Measurements from ENCODE around the gene NCAM2.

NCAM2 gene

GRCh38 chr21:21436012-21436534 lies 437.9 kb downstream of the NCAM2 start:
- H3K4me1 ChIP-seq (ENCODE audit: control extremely low read depth in 1 of 4, control insufficient read depth in 4 of 4, insufficient read depth in 4 of 4, low read length in 3 of 4) = no peaks in the 10 kb centered on the region
- no peak for DNase-seq
- no peaks in the 10 kb centered on the region for H3K9me3 ChIP-seq (ENCODE audit: control extremely low read depth in 1 of 5, control insufficient read depth in 4 of 5, insufficient read depth in 2 of 5, low read depth in 1 of 5, low read length in 4 of 5)
- no peak overlapping the region for H3K4me3 ChIP-seq (ENCODE audit: control insufficient read depth in 1 of 7, extremely low read depth in 1 of 7, insufficient read depth in 4 of 7, low read depth in 2 of 7, low read length in 6 of 7)
- POLR2A ChIA-PET = no interaction called here
- H3K36me3 ChIP-seq (ENCODE audit: control insufficient read depth in 4 of 4, insufficient read depth in 4 of 4, low read length in 3 of 4) = no peaks in the 10 kb centered on the region
- WGBS (ENCODE audit: insufficient coverage) = 80% methylated on average over 1 of the region's 1 CpG
- H3K27ac ChIP-seq (ENCODE audit: insufficient read depth in 1 of 2, low read depth in 1 of 2, low read length in 2 of 2, poor library complexity in 1 of 2, severe bottlenecking in 2 of 2) = no peak overlapping the region
- no peaks in the 10 kb centered on the region for H3K27me3 ChIP-seq (replicated peaks in 2 of 5; ENCODE audit: control insufficient read depth in 4 of 5, insufficient read depth in 5 of 5, low read length in 4 of 5)
- CTCF ChIA-PET = no interaction called here

DNA sequence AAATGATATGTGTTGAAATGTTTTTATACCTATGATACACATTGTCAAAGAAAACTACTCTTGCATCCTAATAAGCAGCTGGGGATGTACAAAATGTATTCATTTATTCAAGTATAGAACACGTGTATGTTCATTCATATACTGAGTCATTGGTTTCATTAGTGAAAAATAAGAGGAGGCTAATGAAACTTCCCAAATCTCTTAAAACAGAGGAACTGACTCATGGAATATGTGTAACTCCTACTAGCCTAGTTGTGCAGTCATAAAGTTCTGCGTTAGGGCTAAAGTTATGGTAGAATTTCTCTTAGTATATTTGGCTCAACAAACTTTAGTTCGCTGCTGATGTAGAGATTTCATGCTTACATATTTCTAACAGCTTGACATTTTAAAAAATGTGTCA lies 441.6 kb downstream of the NCAM2 start:
- Histone ChIP-seq H3K27ac (ENCODE audit: insufficient read depth in 1 of 2, low read depth in 1 of 2, low read length in 2 of 2, poor library complexity in 1 of 2, severe bottlenecking in 2 of 2) (no peak overlapping the region), H3K36me3 (ENCODE audit: control insufficient read depth in 4 of 4, insufficient read depth in 4 of 4, low read length in 3 of 4) (no peaks in the 10 kb centered on the region), H3K4me3 (ENCODE audit: control insufficient read depth in 1 of 7, extremely low read depth in 1 of 7, insufficient read depth in 4 of 7, low read depth in 2 of 7, low read length in 6 of 7) (no peak overlapping the region), H3K27me3 (replicated peaks in 2 of 5; ENCODE audit: control insufficient read depth in 4 of 5, insufficient read depth in 5 of 5, low read length in 4 of 5) (no peaks in the 10 kb centered on the region), H3K4me1 (ENCODE audit: control extremely low read depth in 1 of 4, control insufficient read depth in 4 of 4, insufficient read depth in 4 of 4, low read length in 3 of 4) (no peaks in the 10 kb centered on the region), H3K9me3 (ENCODE audit: control extremely low read depth in 1 of 5, control insufficient read depth in 4 of 5, insufficient read depth in 2 of 5, low read depth in 1 of 5, low read length in 4 of 5) (no peaks in the 10 kb centered on the region)
- CTCF ChIA-PET = no interaction called here
- POLR2A ChIA-PET = no interaction called here
- DNase-seq = no peak
- WGBS (ENCODE audit: insufficient coverage) = 100% methylated on average over 1 of the region's 3 CpGs

DNA sequence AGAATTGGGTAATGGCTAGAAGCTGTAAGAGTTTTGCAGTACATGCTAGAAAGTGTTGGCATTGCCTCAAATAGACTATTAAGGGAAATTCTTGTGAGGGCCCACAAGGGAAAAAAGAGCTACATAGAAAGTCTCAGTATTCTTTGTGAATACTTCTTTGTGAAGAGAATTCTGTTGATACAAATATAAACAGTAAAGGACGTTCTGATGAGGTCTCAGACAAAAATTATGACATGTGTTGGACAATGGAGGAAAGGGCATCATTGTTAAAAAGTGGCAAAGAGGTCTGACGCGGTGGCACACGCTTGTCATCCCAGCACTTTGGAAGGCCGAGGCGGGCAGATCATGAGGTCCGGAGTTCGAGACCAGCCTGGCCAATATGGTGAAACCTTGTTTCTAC lies 458.9 kb downstream of the NCAM2 start:
- H3K4me3 ChIP-seq (ENCODE audit: control insufficient read depth in 1 of 7, extremely low read depth in 1 of 7, insufficient read depth in 4 of 7, low read depth in 2 of 7, low read length in 6 of 7) = no peak overlapping the region
- POLR2A ChIA-PET = no interaction called here
- CTCF ChIA-PET = no interaction called here
- WGBS (ENCODE audit: insufficient coverage) = 91% methylated on average over 8 of the region's 8 CpGs
- no peaks in the 10 kb centered on the region for H3K36me3 ChIP-seq (ENCODE audit: control insufficient read depth in 4 of 4, insufficient read depth in 4 of 4, low read length in 3 of 4)
- no peaks in the 10 kb centered on the region for H3K27me3 ChIP-seq (replicated peaks in 2 of 5; ENCODE audit: control insufficient read depth in 4 of 5, insufficient read depth in 5 of 5, low read length in 4 of 5)
- H3K27ac ChIP-seq (ENCODE audit: insufficient read depth in 1 of 2, low read depth in 1 of 2, low read length in 2 of 2, poor library complexity in 1 of 2, severe bottlenecking in 2 of 2) = no peak overlapping the region
- H3K4me1 ChIP-seq (ENCODE audit: control extremely low read depth in 1 of 4, control insufficient read depth in 4 of 4, insufficient read depth in 4 of 4, low read length in 3 of 4) = no peaks in the 10 kb centered on the region
- no peaks in the 10 kb centered on the region for H3K9me3 ChIP-seq (ENCODE audit: control extremely low read depth in 1 of 5, control insufficient read depth in 4 of 5, insufficient read depth in 2 of 5, low read depth in 1 of 5, low read length in 4 of 5)
- DNase-seq = no peak

- CTCF ChIA-PET = no interaction called here
- no peak for DNase-seq
- H3K36me3 ChIP-seq (ENCODE audit: control insufficient read depth in 4 of 4, insufficient read depth in 4 of 4, low read length in 3 of 4) = no peaks in the 10 kb centered on the region
- no peaks in the 10 kb centered on the region for H3K4me1 ChIP-seq (ENCODE audit: control extremely low read depth in 1 of 4, control insufficient read depth in 4 of 4, insufficient read depth in 4 of 4, low read length in 3 of 4)
- H3K27ac ChIP-seq (ENCODE audit: insufficient read depth in 1 of 2, low read depth in 1 of 2, low read length in 2 of 2, poor library complexity in 1 of 2, severe bottlenecking in 2 of 2) = no peak overlapping the region
- H3K4me3 ChIP-seq (ENCODE audit: control insufficient read depth in 1 of 7, extremely low read depth in 1 of 7, insufficient read depth in 4 of 7, low read depth in 2 of 7, low read length in 6 of 7) = no peak overlapping the region
- H3K27me3 ChIP-seq (replicated peaks in 2 of 5; ENCODE audit: control insufficient read depth in 4 of 5, insufficient read depth in 5 of 5, low read length in 4 of 5) = no peaks in the 10 kb centered on the region
- H3K9me3 ChIP-seq (ENCODE audit: control extremely low read depth in 1 of 5, control insufficient read depth in 4 of 5, insufficient read depth in 2 of 5, low read depth in 1 of 5, low read length in 4 of 5) = no peaks in the 10 kb centered on the region
- WGBS (ENCODE audit: insufficient coverage) = 95% methylated on average over 7 of the region's 8 CpGs
- POLR2A ChIA-PET = no interaction called here
These were observed 460.0 kb downstream of the NCAM2 start for GRCh38 chr21:21458124-21458631.

DNA sequence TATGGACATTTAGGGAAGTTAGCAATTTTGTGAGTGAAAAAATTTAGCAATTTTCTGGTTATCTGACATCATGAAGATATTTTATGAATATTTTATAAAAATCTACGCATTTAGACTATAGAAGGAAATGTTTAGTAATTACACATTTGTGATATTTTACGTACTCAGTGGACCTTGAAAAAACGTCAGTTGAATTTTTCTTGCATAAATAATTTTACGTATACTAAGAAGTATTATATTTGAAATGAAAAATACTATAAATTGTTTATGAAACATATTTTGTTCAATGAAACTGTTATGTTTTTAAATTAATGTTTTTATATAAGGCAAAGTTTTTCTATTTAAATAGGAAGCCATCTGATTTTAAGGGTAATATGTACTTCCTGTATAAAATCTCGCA lies 462.8 kb downstream of the NCAM2 start:
- no CpG with 5 or more reads among the region's 5 CpGs for WGBS (ENCODE audit: insufficient coverage)
- Histone ChIP-seq H3K9me3 (ENCODE audit: control extremely low read depth in 1 of 5, control insufficient read depth in 4 of 5, insufficient read depth in 2 of 5, low read depth in 1 of 5, low read length in 4 of 5) (no peaks in the 10 kb centered on the region), H3K27me3 (replicated peaks in 2 of 5; ENCODE audit: control insufficient read depth in 4 of 5, insufficient read depth in 5 of 5, low read length in 4 of 5) (no peaks in the 10 kb centered on the region), H3K27ac (ENCODE audit: insufficient read depth in 1 of 2, low read depth in 1 of 2, low read length in 2 of 2, poor library complexity in 1 of 2, severe bottlenecking in 2 of 2) (no peak overlapping the region), H3K4me1 (ENCODE audit: control extremely low read depth in 1 of 4, control insufficient read depth in 4 of 4, insufficient read depth in 4 of 4, low read length in 3 of 4) (no peaks in the 10 kb centered on the region), H3K4me3 (ENCODE audit: control insufficient read depth in 1 of 7, extremely low read depth in 1 of 7, insufficient read depth in 4 of 7, low read depth in 2 of 7, low read length in 6 of 7) (no peak overlapping the region), H3K36me3 (ENCODE audit: control insufficient read depth in 4 of 4, insufficient read depth in 4 of 4, low read length in 3 of 4) (no peaks in the 10 kb centered on the region)
- ChIA-PET CTCF (no interaction called here), POLR2A (no interaction called here)
- no peak for DNase-seq

DNA sequence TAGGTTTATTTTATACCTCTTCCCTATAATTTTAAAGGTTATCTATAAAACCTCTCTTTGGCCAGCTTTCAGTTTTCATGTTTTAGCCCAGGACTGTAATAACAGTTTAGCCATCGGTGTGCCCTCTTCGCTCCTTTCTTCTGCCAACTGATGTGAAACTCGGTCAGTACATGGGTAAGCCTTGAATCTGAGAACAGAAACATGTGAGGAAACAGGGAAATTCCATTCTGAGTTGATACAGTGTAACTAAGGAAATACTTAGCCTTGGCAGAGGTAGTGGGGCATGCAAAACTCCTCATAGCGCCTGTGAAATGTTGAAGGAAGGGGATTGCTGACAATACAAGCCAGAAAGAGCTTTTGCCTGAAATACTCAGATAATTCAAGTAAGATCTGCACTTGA lies 465.2 kb downstream of the NCAM2 start:
- Histone ChIP-seq H3K36me3 (ENCODE audit: control insufficient read depth in 4 of 4, insufficient read depth in 4 of 4, low read length in 3 of 4) (no peaks in the 10 kb centered on the region), H3K4me3 (ENCODE audit: control insufficient read depth in 1 of 7, extremely low read depth in 1 of 7, insufficient read depth in 4 of 7, low read depth in 2 of 7, low read length in 6 of 7) (no peak overlapping the region), H3K27me3 (replicated peaks in 2 of 5; ENCODE audit: control insufficient read depth in 4 of 5, insufficient read depth in 5 of 5, low read length in 4 of 5) (no peaks in the 10 kb centered on the region), H3K4me1 (ENCODE audit: control extremely low read depth in 1 of 4, control insufficient read depth in 4 of 4, insufficient read depth in 4 of 4, low read length in 3 of 4) (no peaks in the 10 kb centered on the region), H3K9me3 (ENCODE audit: control extremely low read depth in 1 of 5, control insufficient read depth in 4 of 5, insufficient read depth in 2 of 5, low read depth in 1 of 5, low read length in 4 of 5) (no peaks in the 10 kb centered on the region), H3K27ac (ENCODE audit: insufficient read depth in 1 of 2, low read depth in 1 of 2, low read length in 2 of 2, poor library complexity in 1 of 2, severe bottlenecking in 2 of 2) (no peak overlapping the region)
- DNase-seq = no peak
- CTCF ChIA-PET = no interaction called here
- POLR2A ChIA-PET = no interaction called here
- WGBS (ENCODE audit: insufficient coverage) = 53% methylated on average over 3 of the region's 4 CpGs

- ChIA-PET POLR2A (no interaction called here), CTCF (no interaction called here)
- Histone ChIP-seq H3K27me3 (replicated peaks in 2 of 5; ENCODE audit: control insufficient read depth in 4 of 5, insufficient read depth in 5 of 5, low read length in 4 of 5) (no peaks in the 10 kb centered on the region), H3K27ac (ENCODE audit: insufficient read depth in 1 of 2, low read depth in 1 of 2, low read length in 2 of 2, poor library complexity in 1 of 2, severe bottlenecking in 2 of 2) (no peak overlapping the region), H3K4me3 (ENCODE audit: control insufficient read depth in 1 of 7, extremely low read depth in 1 of 7, insufficient read depth in 4 of 7, low read depth in 2 of 7, low read length in 6 of 7) (no peak overlapping the region), H3K36me3 (ENCODE audit: control insufficient read depth in 4 of 4, insufficient read depth in 4 of 4, low read length in 3 of 4) (no peaks in the 10 kb centered on the region), H3K9me3 (ENCODE audit: control extremely low read depth in 1 of 5, control insufficient read depth in 4 of 5, insufficient read depth in 2 of 5, low read depth in 1 of 5, low read length in 4 of 5) (no peaks in the 10 kb centered on the region), H3K4me1 (ENCODE audit: control extremely low read depth in 1 of 4, control insufficient read depth in 4 of 4, insufficient read depth in 4 of 4, low read length in 3 of 4) (no peaks in the 10 kb centered on the region)
- WGBS (ENCODE audit: insufficient coverage) = no CpG with 5 or more reads among the region's 1 CpG
- DNase-seq = no peak
These were observed 466.5 kb downstream of the NCAM2 start for GRCh38 chr21:21464684-21465083.
